ENCODE data around the gene ARPC5. TPM values are rescaled to one million over a fixed set of nuclear protein-coding genes. Genes with fewer than 3 reads are reported as not detected.

The ARPC5 gene
- total and polyA plus RNA-seq, 7 donors, result 11.6 to 31.8 (median 13.9) TPM

DNA sequence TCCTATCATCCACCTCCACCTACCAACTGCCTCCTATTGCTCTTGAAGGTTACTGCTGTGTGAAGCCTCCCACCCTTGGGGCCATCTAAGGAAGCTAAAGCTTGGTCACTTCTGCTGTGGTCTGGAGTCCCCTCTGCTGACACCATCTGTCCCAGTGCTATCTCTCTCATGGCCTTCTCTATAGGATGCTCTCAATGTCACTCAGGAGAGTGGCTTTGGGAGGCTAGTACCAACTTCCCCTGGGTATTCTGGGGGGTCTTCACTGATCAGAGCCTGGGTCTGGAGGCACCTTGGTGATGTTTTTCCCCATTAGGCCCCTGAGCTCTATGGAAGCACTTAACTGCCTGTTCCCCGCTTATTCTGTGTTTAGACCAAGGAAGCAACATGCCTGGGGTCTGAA lies 33.1 kb downstream of the ARPC5 start:
- ATAC-seq, result no peak
- Histone ChIP-seq H3K9me3 (no peaks in the 10 kb centered on the region), H3K4me1 (no peaks in the 10 kb centered on the region), H3K27me3 (ENCODE audit: insufficient read depth in 3 of 3, low read length in 2 of 3) (no peaks in the 10 kb centered on the region), H3K27ac (no peak overlapping the region), H3K36me3 (ENCODE audit: insufficient read depth in 1 of 2, low read depth in 1 of 2) (no peaks in the 10 kb centered on the region), H3K4me3 (no peak overlapping the region)
- intact Hi-C loops (cut with DNase I), result no loop called here
- DNase-seq, result no peak
- WGBS, 3 donors, result 96 to 100% (median 100%) methylated on average over 1 of the region's 1 CpG
- TF ChIP-seq, protein P1, sequence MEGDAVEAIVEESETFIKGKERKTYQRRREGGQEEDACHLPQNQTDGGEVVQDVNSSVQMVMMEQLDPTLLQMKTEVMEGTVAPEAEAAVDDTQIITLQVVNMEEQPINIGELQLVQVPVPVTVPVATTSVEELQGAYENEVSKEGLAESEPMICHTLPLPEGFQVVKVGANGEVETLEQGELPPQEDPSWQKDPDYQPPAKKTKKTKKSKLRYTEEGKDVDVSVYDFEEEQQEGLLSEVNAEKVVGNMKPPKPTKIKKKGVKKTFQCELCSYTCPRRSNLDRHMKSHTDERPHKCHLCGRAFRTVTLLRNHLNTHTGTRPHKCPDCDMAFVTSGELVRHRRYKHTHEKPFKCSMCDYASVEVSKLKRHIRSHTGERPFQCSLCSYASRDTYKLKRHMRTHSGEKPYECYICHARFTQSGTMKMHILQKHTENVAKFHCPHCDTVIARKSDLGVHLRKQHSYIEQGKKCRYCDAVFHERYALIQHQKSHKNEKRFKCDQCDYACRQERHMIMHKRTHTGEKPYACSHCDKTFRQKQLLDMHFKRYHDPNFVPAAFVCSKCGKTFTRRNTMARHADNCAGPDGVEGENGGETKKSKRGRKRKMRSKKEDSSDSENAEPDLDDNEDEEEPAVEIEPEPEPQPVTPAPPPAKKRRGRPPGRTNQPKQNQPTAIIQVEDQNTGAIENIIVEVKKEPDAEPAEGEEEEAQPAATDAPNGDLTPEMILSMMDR (IDR thresholded peaks at IDR 0.05), result no peak

DNA sequence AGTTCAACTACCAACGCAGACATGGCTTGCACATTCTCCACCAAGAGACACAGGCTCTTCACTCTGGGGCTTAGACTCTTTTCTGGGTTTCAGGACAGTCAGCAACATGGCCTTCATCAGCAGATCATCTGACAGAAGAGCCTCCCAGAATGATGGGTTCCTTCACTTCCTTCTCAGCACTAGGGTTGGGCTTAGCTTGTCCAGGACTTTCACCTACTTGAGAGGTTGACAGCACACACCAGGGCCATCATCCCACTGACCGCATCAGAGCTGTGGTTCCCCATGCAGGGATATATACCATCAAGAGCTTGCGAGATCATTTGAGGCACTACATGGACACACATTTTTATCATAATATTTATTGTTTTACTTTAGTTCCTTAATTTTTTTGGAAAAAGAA lies 34.9 kb downstream of the ARPC5 start:
- Histone ChIP-seq H3K27me3 (ENCODE audit: insufficient read depth in 3 of 3, low read length in 2 of 3) (peaks cover 0 to 3% (median 0%) of the 10 kb centered on the region in 3 donors), H3K27ac (no peak overlapping the region), H3K9me3 (no peaks in the 10 kb centered on the region), H3K4me1 (no peaks in the 10 kb centered on the region), H3K4me3 (no peak overlapping the region), H3K36me3 (ENCODE audit: insufficient read depth in 1 of 2, low read depth in 1 of 2) (no peaks in the 10 kb centered on the region)
- intact Hi-C loops (cut with DNase I), result no loop called here
- WGBS, 3 donors, result 84 to 90% (median 87%) methylated on average over 3 of the region's 3 CpGs
- ATAC-seq, result no peak
- DNase-seq, result no peak
- TF ChIP-seq, protein P1 (IDR thresholded peaks at IDR 0.05), result no peak

DNA sequence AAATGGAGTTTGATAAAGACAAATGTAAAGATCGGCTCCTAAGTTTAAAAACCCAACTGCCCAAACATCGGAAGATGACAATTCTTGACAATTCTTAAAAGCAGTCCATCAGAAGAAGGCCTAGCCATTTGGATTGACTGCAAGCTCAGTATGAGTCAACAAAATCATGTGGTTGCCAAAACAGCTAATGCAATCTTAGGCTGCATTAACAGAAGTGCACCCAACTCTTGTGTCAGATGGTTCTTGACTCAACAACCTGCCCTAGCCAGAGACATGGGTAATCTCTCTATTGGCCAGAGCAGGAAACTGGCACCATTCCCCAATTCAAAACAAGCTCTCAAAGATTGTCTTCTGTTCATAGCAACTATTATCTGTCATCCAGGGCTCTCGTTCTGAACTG lies 35.4 kb downstream of the ARPC5 start:
- ATAC-seq, result peak in 3 of 4 donors; percentile 60 to 81 (median 69)
- 73 to 80% (median 73%) methylated on average over 3 of the region's 3 CpGs for WGBS, 3 donors

DNA sequence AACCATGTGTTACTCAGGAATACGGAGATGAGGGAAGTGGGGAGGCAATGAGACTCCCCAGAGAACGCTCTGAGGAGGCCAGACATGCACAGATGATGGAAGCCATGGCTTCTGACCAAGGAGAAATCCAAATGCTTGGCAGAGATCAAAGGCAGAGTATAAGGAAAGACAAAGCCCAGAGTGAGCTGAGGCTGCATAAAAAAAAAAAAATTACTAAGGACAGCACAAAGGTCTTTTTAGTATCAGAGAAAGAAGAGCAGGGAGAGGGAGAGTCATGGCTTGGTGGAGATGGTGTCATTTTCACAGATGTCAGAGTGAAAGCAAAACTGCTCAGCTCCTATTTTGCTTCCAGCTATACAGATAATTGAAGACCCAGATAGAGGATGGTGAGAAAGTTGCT lies 37.2 kb downstream of the ARPC5 start:
- Histone ChIP-seq H3K27ac (peak overlapping the region; percentile 16), H3K4me3 (no peak overlapping the region)
- 25 to 39% (median 34%) methylated on average over 2 of the region's 2 CpGs for WGBS, 3 donors

More for the DNA sequence above, 35.4 kb downstream of the ARPC5 start:
- TF ChIP-seq, protein P1 (IDR thresholded peaks at IDR 0.05), result no peak
- H3K4me1 ChIP-seq, result no peaks in the 10 kb centered on the region
- H3K27me3 ChIP-seq (ENCODE audit: insufficient read depth in 3 of 3, low read length in 2 of 3), result peaks cover 0 to 3% (median 0%) of the 10 kb centered on the region in 3 donors
- no peaks in the 10 kb centered on the region for H3K9me3 ChIP-seq
- no peak overlapping the region for H3K27ac ChIP-seq
- intact Hi-C loops (cut with DNase I), result no loop called here
- H3K36me3 ChIP-seq (ENCODE audit: insufficient read depth in 1 of 2, low read depth in 1 of 2), result no peaks in the 10 kb centered on the region
- H3K4me3 ChIP-seq, result no peak overlapping the region
- DNase-seq, result no peak

More for the DNA sequence above, 37.2 kb downstream of the ARPC5 start:
- Histone ChIP-seq H3K36me3 (ENCODE audit: insufficient read depth in 1 of 2, low read depth in 1 of 2) (no peaks in the 10 kb centered on the region), H3K27me3 (ENCODE audit: insufficient read depth in 3 of 3, low read length in 2 of 3) (peaks cover 0 to 3% (median 0%) of the 10 kb centered on the region in 3 donors), H3K9me3 (no peaks in the 10 kb centered on the region), H3K4me1 (no peaks in the 10 kb centered on the region)
- intact Hi-C loops (cut with DNase I), result no loop called here
- DNase-seq (no peak), ATAC-seq (no peak)
- TF ChIP-seq, protein P1 (IDR thresholded peaks at IDR 0.05), result no peak
